Measurements from ENCODE around the gene RAI1. TPM values are rescaled to one million over a fixed set of nuclear protein-coding genes. Genes with fewer than 3 reads are reported as not detected.

RAI1 gene
- total RNA-seq, 4 donors from 2014 or later, result 12.8 to 51.2 (median 47.6) TPM

GRCh38 chr17:17680477-17681186 is 626 bp upstream of the RAI1 start:
- peak overlapping the region in 3 of 4 donors; percentile 92 to 94 (median 94) for H3K27ac ChIP-seq
- H3K4me3 ChIP-seq, result peak overlapping the region in 3 of 4 donors; percentile 89 to 93 (median 92)
- H3K27me3 ChIP-seq, result no peaks in the 10 kb centered on the region
- DNase-seq, result no peak
- H3K9me3 ChIP-seq, result no peaks in the 10 kb centered on the region
- peaks cover 4 to 33% (median 7%) of the 10 kb centered on the region in 4 donors for H3K4me1 ChIP-seq
- no peaks in the 10 kb centered on the region for H3K36me3 ChIP-seq
- TF ChIP-seq POLR2A (IDR thresholded peaks at IDR 0.05), result no peak
- TF ChIP-seq, protein P1, sequence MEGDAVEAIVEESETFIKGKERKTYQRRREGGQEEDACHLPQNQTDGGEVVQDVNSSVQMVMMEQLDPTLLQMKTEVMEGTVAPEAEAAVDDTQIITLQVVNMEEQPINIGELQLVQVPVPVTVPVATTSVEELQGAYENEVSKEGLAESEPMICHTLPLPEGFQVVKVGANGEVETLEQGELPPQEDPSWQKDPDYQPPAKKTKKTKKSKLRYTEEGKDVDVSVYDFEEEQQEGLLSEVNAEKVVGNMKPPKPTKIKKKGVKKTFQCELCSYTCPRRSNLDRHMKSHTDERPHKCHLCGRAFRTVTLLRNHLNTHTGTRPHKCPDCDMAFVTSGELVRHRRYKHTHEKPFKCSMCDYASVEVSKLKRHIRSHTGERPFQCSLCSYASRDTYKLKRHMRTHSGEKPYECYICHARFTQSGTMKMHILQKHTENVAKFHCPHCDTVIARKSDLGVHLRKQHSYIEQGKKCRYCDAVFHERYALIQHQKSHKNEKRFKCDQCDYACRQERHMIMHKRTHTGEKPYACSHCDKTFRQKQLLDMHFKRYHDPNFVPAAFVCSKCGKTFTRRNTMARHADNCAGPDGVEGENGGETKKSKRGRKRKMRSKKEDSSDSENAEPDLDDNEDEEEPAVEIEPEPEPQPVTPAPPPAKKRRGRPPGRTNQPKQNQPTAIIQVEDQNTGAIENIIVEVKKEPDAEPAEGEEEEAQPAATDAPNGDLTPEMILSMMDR (IDR thresholded peaks at IDR 0.05), result no peak

- peaks cover 4 to 36% (median 8%) of the 10 kb centered on the region in 4 donors for H3K4me1 ChIP-seq
- no peaks in the 10 kb centered on the region for H3K9me3 ChIP-seq
- H3K27ac ChIP-seq, result peak overlapping the region; percentile 87 to 94 (median 93)
- no peak for TF ChIP-seq POLR2A (IDR thresholded peaks at IDR 0.05)
- H3K27me3 ChIP-seq, result no peaks in the 10 kb centered on the region
- H3K4me3 ChIP-seq, result peak overlapping the region; percentile 70 to 93 (median 90)
- DNase-seq, result peak in 2 of 3 donors; percentile 54 to 77
- H3K36me3 ChIP-seq, result no peaks in the 10 kb centered on the region
Observed at GRCh38 chr17:17681744-17682292, 560 bp downstream of the RAI1 start.

DNA sequence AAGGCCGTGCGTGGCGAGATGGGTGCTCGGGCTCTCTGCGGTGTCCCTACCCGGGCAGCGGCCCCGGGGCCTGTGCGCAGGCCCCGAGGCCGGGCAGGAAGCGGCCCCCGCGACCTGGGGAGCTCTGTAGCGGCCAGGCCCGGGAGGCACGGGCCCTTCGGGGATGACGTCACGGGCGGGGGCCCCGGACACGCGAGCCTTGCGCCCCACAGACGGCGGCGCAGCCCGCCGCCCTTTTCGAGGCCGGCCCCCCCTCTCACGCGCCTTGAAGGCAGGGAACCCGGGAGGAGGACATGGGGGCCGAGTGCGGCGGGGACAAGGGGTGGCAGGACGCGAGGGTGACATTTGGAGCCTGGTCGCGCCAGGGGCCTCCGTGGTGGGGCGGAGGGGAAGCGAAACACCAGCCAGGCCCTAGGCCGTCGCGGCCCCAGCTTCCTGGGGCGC is 1.1 kb downstream of the RAI1 start:
- Histone ChIP-seq H3K4me1 (peaks cover 4 to 40% (median 8%) of the 10 kb centered on the region in 4 donors), H3K36me3 (no peaks in the 10 kb centered on the region), H3K27me3 (no peaks in the 10 kb centered on the region), H3K27ac (peak overlapping the region; percentile 87 to 94 (median 93)), H3K4me3 (peak overlapping the region; percentile 70 to 93 (median 90)), H3K9me3 (no peaks in the 10 kb centered on the region)
- peak; percentile 71 to 90 (median 78) for DNase-seq
- TF ChIP-seq POLR2A (IDR thresholded peaks at IDR 0.05), result peak in 1 of 2 donors; percentile 12
- TF ChIP-seq, protein P1 (IDR thresholded peaks at IDR 0.05), result no peak

GRCh38 chr17:17682737-17683680 is 1.8 kb downstream of the RAI1 start:
- peak; percentile 63 to 80 (median 79) for DNase-seq
- TF ChIP-seq, protein P1 (IDR thresholded peaks at IDR 0.05), result no peak
- TF ChIP-seq POLR2A (IDR thresholded peaks at IDR 0.05), result peak; percentile 15 to 20
- no peaks in the 10 kb centered on the region for H3K27me3 ChIP-seq
- peak overlapping the region; percentile 70 to 93 (median 90) for H3K4me3 ChIP-seq
- peaks cover 4 to 40% (median 8%) of the 10 kb centered on the region in 4 donors for H3K4me1 ChIP-seq
- H3K9me3 ChIP-seq, result no peaks in the 10 kb centered on the region
- peak overlapping the region; percentile 87 to 94 (median 93) for H3K27ac ChIP-seq
- no peaks in the 10 kb centered on the region for H3K36me3 ChIP-seq

GRCh38 chr17:17683710-17684365 is 2.6 kb downstream of the RAI1 start:
- Histone ChIP-seq H3K9me3 (no peaks in the 10 kb centered on the region), H3K27me3 (no peaks in the 10 kb centered on the region), H3K4me1 (peaks cover 4 to 43% (median 8%) of the 10 kb centered on the region in 4 donors), H3K4me3 (peak overlapping the region in 1 of 4 donors; percentile 93), H3K27ac (peak overlapping the region in 2 of 4 donors; percentile 92 to 94), H3K36me3 (no peaks in the 10 kb centered on the region)
- no peak for TF ChIP-seq POLR2A (IDR thresholded peaks at IDR 0.05)
- TF ChIP-seq, protein P1 (IDR thresholded peaks at IDR 0.05), result no peak
- no peak for DNase-seq
